HEK293 (cell line): ENCODE measurements around the gene PDZRN4.

Source experiments
- KLF16 ChIP-seq: fragments of 450-650 bp; formaldehyde crosslinking; IDR thresholded peaks from 2 replicates; pipeline ENCODE4 v1.5.1; 2017; ENCODE audit warnings: missing biosample characterization, missing genetic modification characterization
- KLF8 ChIP-seq: fragments of 450-650 bp; formaldehyde crosslinking; IDR thresholded peaks from 2 replicates; pipeline ENCODE4 v1.5.1; 2016; ENCODE audit warnings: missing biosample characterization, missing genetic modification characterization
- OSR2 ChIP-seq: fragments of 450-650 bp; formaldehyde crosslinking; IDR thresholded peaks from 2 replicates; pipeline ENCODE4 v1.5.1; 2016; ENCODE audit warnings: missing biosample characterization, missing genetic modification characterization
- REPIN1 ChIP-seq: fragments of 450-650 bp; formaldehyde crosslinking; IDR thresholded peaks from 2 replicates; pipeline ENCODE4 v1.5.1; 2017; ENCODE audit warnings: missing biosample characterization, missing genetic modification characterization, low read depth
- ZBTB17 ChIP-seq: fragments of 450-650 bp; formaldehyde crosslinking; IDR thresholded peaks from 2 replicates; pipeline ENCODE4 v1.5.1; 2016; ENCODE audit warnings: missing biosample characterization, missing genetic modification characterization
- ZBTB7A ChIP-seq: fragments of 450-650 bp; formaldehyde crosslinking; IDR thresholded peaks from 2 replicates; pipeline ENCODE4 v1.5.1; 2016; ENCODE audit warnings: low read depth, missing biosample characterization, missing genetic modification characterization
- ZFHX2 ChIP-seq: fragments of 450-650 bp; formaldehyde crosslinking; conservative IDR thresholded peaks from 2 replicates; pipeline ENCODE4 v1.5.1; 2016; ENCODE audit warnings: missing biosample characterization, missing genetic modification characterization
- ZFP37 ChIP-seq: fragments of 450-650 bp; formaldehyde crosslinking; IDR thresholded peaks from 2 replicates; pipeline ENCODE4 v1.5.1; 2016; ENCODE audit warnings: missing biosample characterization, missing genetic modification characterization
- ZIC2 ChIP-seq: fragments of 450-650 bp; formaldehyde crosslinking; IDR thresholded peaks from 2 replicates; pipeline ENCODE4 v1.5.1; 2016; ENCODE audit warnings: missing biosample characterization, missing genetic modification characterization
- ZNF37A ChIP-seq: fragments of 450-650 bp; IDR thresholded peaks from 2 replicates; pipeline ENCODE4 v1.5.1; 2018; ENCODE audit warnings: missing biosample characterization, missing genetic modification characterization
- ZNF521 ChIP-seq: fragments of 450-650 bp; formaldehyde crosslinking; IDR thresholded peaks from 2 replicates; pipeline ENCODE4 v1.5.1; 2017; ENCODE audit warnings: missing biosample characterization, mild to moderate bottlenecking, missing genetic modification characterization
- ZNF529 ChIP-seq: fragments of 450-650 bp; formaldehyde crosslinking; IDR thresholded peaks from 2 replicates; pipeline ENCODE4 v1.5.1; 2017; ENCODE audit warnings: missing genetic modification characterization, missing biosample characterization; ENCODE audit not compliant: insufficient replicate concordance
- ZNF548 ChIP-seq: fragments of 450-650 bp; formaldehyde crosslinking; IDR thresholded peaks from 2 replicates; pipeline ENCODE4 v1.5.1; 2016; ENCODE audit warnings: missing biosample characterization, missing genetic modification characterization
- ZNF549 ChIP-seq: fragments of 450-650 bp; IDR thresholded peaks from 2 replicates; pipeline ENCODE4 v1.5.1; 2018; ENCODE audit warnings: missing biosample characterization, missing genetic modification characterization, mild to moderate bottlenecking, inconsistent platforms, moderate library complexity
- ZNF585B ChIP-seq: fragments of 450-650 bp; formaldehyde crosslinking; IDR thresholded peaks from 2 replicates; pipeline ENCODE4 v1.5.1; 2016; ENCODE audit warnings: missing biosample characterization, missing genetic modification characterization
- ZNF596 ChIP-seq: fragments of 450-650 bp; IDR thresholded peaks from 2 replicates; pipeline ENCODE4 v1.5.0; 2018; ENCODE audit warnings: missing biosample characterization, mild to moderate bottlenecking, missing genetic modification characterization, moderate library complexity
- ZNF621 ChIP-seq: fragments of 450-650 bp; formaldehyde crosslinking; IDR thresholded peaks from 2 replicates; pipeline ENCODE4 v1.5.1; 2017; ENCODE audit warnings: missing biosample characterization, missing genetic modification characterization
- ZNF626 ChIP-seq: fragments of 450-650 bp; sonication (Bioruptor Pico); formaldehyde crosslinking; IDR thresholded peaks from 2 replicates; pipeline ENCODE4 v1.5.1; 2018; ENCODE audit warnings: missing biosample characterization, missing genetic modification characterization, inconsistent platforms
- ZNF785 ChIP-seq: fragments of 450-650 bp; formaldehyde crosslinking; IDR thresholded peaks from 2 replicates; pipeline ENCODE4 v1.5.1; 2016; ENCODE audit warnings: missing biosample characterization, missing genetic modification characterization
- TF ChIP-seq, protein P1 (sequence below): IDR thresholded peaks from 2 replicates; pipeline ENCODE4 v1.6.1; 2011; ENCODE audit warnings: mild to moderate bottlenecking, low read depth, low read length, borderline replicate concordance
- TF ChIP-seq, protein P2 (sequence below): fragments of 450-650 bp; formaldehyde crosslinking; IDR thresholded peaks from 2 replicates; pipeline ENCODE4 v1.5.1; 2016; ENCODE audit warnings: missing biosample characterization, missing genetic modification characterization
- TF ChIP-seq, protein P3 (sequence below): fragments of 450-650 bp; formaldehyde crosslinking; IDR thresholded peaks from 2 replicates; pipeline ENCODE4 v1.5.1; 2016; ENCODE audit warnings: missing biosample characterization, missing genetic modification characterization
- TF ChIP-seq, protein P4 (sequence below): sonication (generic); formaldehyde crosslinking; IDR thresholded peaks from 2 replicates; pipeline ENCODE4 v1.8.1; 2022; ENCODE audit warnings: mild to moderate bottlenecking, moderate library complexity, missing genetic modification reagents
- TF ChIP-seq, protein P5 (sequence below): fragments of 450-650 bp; formaldehyde crosslinking; IDR thresholded peaks from 2 replicates; pipeline ENCODE4; 2016; ENCODE audit warnings: missing biosample characterization, missing genetic modification characterization
- TF ChIP-seq, protein P6 (sequence below): fragments of 450-650 bp; formaldehyde crosslinking; IDR thresholded peaks from 2 replicates; pipeline ENCODE4 v1.5.1; 2016; ENCODE audit warnings: missing biosample characterization, missing genetic modification characterization
- TF ChIP-seq, protein P7 (sequence below): fragments of 450-650 bp; formaldehyde crosslinking; IDR thresholded peaks from 2 replicates; pipeline ENCODE4 v1.5.1; 2017; ENCODE audit warnings: missing biosample characterization, missing genetic modification characterization
- TF ChIP-seq, protein P8 (sequence below): fragments of 450-650 bp; formaldehyde crosslinking; IDR thresholded peaks from 2 replicates; pipeline ENCODE4 v1.5.1; 2016; ENCODE audit warnings: missing biosample characterization, missing genetic modification characterization, low read depth

The PDZRN4 gene

DNA sequence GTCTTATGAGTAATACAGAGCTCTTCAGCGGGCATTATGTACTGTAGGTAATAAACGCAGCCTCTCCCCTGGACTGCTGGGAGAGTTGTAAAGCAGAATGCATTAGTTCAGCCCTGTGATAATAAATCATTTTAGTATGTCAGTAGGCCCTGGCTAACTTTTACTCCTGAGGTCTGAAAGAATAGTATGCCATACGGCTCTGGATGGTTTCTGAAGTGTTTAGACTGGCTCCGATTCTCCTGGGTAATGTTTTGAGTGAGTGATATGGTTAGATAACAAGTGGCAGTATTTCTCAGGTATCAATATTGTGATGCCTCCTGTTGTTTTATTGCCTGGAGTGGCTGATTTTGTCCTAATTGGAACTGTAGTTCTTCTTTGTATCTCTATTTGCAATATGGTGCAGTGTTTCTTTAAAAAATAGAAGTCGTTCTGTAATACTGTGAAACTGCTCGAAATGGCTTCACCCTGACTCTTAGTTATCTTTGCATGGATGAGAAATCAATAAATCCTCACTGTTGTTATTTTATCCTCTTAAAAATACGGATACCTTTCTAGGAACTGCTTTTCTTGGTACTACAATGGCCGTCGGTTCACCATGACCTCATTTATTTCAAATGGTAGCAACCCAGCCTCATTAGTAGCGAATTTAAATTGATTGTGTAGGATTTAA, 100.2 kb downstream of the PDZRN4 start (continued):
- no peak for TF ChIP-seq ZNF37A (tag by site-specific recombination)
- no peak for TF ChIP-seq ZNF521 (tag by site-specific recombination)
- TF ChIP-seq, protein P1, sequence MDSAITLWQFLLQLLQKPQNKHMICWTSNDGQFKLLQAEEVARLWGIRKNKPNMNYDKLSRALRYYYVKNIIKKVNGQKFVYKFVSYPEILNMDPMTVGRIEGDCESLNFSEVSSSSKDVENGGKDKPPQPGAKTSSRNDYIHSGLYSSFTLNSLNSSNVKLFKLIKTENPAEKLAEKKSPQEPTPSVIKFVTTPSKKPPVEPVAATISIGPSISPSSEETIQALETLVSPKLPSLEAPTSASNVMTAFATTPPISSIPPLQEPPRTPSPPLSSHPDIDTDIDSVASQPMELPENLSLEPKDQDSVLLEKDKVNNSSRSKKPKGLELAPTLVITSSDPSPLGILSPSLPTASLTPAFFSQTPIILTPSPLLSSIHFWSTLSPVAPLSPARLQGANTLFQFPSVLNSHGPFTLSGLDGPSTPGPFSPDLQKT: no peak
- no peak for TF ChIP-seq ZFHX2 (tag by site-specific recombination)
- 0 out of 2 replicates have a peak, but pooled peaks have one; percentile 1 for TF ChIP-seq ZNF549
- TF ChIP-seq, protein P2, sequence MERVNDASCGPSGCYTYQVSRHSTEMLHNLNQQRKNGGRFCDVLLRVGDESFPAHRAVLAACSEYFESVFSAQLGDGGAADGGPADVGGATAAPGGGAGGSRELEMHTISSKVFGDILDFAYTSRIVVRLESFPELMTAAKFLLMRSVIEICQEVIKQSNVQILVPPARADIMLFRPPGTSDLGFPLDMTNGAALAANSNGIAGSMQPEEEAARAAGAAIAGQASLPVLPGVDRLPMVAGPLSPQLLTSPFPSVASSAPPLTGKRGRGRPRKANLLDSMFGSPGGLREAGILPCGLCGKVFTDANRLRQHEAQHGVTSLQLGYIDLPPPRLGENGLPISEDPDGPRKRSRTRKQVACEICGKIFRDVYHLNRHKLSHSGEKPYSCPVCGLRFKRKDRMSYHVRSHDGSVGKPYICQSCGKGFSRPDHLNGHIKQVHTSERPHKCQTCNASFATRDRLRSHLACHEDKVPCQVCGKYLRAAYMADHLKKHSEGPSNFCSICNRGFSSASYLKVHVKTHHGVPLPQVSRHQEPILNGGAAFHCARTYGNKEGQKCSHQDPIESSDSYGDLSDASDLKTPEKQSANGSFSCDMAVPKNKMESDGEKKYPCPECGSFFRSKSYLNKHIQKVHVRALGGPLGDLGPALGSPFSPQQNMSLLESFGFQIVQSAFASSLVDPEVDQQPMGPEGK (tag by site-specific recombination): peak; percentile 61; the same call in 1 of the 2 replicates
- TF ChIP-seq, protein P3, sequence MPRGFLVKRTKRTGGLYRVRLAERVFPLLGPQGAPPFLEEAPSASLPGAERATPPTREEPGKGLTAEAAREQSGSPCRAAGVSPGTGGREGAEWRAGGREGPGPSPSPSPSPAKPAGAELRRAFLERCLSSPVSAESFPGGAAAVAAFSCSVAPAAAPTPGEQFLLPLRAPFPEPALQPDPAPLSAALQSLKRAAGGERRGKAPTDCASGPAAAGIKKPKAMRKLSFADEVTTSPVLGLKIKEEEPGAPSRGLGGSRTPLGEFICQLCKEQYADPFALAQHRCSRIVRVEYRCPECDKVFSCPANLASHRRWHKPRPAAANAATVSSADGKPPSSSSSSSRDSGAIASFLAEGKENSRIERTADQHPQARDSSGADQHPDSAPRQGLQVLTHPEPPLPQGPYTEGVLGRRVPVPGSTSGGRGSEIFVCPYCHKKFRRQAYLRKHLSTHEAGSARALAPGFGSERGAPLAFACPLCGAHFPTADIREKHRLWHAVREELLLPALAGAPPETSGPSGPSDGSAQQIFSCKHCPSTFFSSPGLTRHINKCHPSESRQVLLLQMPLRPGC (tag by site-specific recombination): peak; percentile 97
- no peak for TF ChIP-seq ZBTB7A (tag by site-specific recombination)
- TF ChIP-seq, protein P4, sequence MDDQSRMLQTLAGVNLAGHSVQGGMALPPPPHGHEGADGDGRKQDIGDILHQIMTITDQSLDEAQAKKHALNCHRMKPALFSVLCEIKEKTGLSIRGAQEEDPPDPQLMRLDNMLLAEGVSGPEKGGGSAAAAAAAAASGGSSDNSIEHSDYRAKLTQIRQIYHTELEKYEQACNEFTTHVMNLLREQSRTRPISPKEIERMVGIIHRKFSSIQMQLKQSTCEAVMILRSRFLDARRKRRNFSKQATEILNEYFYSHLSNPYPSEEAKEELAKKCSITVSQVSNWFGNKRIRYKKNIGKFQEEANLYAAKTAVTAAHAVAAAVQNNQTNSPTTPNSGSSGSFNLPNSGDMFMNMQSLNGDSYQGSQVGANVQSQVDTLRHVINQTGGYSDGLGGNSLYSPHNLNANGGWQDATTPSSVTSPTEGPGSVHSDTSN (CRISPR knock-in tag): no peak
- TF ChIP-seq REPIN1 (tag by site-specific recombination): peak; percentile 43; the same call in 1 of the 2 replicates
- TF ChIP-seq ZFP37 (tag by site-specific recombination): 0 out of 2 replicates have a peak, but pooled peaks have one; percentile 24
- TF ChIP-seq ZNF596 (tag by site-specific recombination): peak; percentile 87
- TF ChIP-seq ZNF529 (tag by site-specific recombination): no peak
- TF ChIP-seq, protein P5, sequence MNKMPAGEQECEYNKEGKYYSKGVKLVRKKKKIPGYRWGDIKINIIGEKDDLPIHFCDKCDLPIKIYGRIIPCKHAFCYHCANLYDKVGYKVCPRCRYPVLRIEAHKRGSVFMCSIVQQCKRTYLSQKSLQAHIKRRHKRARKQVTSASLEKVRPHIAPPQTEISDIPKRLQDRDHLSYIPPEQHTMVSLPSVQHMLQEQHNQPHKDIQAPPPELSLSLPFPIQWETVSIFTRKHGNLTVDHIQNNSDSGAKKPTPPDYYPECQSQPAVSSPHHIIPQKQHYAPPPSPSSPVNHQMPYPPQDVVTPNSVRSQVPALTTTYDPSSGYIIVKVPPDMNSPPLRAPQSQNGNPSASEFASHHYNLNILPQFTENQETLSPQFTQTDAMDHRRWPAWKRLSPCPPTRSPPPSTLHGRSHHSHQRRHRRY (tag by site-specific recombination): no peak
- TF ChIP-seq, protein P6, sequence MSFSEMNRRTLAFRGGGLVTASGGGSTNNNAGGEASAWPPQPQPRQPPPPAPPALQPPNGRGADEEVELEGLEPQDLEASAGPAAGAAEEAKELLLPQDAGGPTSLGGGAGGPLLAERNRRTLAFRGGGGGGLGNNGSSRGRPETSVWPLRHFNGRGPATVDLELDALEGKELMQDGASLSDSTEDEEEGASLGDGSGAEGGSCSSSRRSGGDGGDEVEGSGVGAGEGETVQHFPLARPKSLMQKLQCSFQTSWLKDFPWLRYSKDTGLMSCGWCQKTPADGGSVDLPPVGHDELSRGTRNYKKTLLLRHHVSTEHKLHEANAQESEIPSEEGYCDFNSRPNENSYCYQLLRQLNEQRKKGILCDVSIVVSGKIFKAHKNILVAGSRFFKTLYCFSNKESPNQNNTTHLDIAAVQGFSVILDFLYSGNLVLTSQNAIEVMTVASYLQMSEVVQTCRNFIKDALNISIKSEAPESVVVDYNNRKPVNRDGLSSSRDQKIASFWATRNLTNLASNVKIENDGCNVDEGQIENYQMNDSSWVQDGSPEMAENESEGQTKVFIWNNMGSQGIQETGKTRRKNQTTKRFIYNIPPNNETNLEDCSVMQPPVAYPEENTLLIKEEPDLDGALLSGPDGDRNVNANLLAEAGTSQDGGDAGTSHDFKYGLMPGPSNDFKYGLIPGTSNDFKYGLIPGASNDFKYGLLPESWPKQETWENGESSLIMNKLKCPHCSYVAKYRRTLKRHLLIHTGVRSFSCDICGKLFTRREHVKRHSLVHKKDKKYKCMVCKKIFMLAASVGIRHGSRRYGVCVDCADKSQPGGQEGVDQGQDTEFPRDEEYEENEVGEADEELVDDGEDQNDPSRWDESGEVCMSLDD (tag by site-specific recombination): no peak
- TF ChIP-seq ZNF785: no peak
- peak; percentile 91 for TF ChIP-seq ZIC2 (tag by site-specific recombination)
- TF ChIP-seq, protein P7, sequence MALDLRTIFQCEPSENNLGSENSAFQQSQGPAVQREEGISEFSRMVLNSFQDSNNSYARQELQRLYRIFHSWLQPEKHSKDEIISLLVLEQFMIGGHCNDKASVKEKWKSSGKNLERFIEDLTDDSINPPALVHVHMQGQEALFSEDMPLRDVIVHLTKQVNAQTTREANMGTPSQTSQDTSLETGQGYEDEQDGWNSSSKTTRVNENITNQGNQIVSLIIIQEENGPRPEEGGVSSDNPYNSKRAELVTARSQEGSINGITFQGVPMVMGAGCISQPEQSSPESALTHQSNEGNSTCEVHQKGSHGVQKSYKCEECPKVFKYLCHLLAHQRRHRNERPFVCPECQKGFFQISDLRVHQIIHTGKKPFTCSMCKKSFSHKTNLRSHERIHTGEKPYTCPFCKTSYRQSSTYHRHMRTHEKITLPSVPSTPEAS: peak; percentile 71
- TF ChIP-seq ZNF626 (tag by site-specific recombination): 0 out of 2 replicates have a peak, but pooled peaks have one; percentile 26
- no peak for TF ChIP-seq ZNF621
- TF ChIP-seq OSR2 (tag by site-specific recombination): peak; percentile 99
- no peak for TF ChIP-seq ZNF548 (tag by site-specific recombination)
- peak; percentile 92 for TF ChIP-seq KLF8 (tag by site-specific recombination)
- no peak for TF ChIP-seq ZNF585B (tag by site-specific recombination)
- TF ChIP-seq, protein P8, sequence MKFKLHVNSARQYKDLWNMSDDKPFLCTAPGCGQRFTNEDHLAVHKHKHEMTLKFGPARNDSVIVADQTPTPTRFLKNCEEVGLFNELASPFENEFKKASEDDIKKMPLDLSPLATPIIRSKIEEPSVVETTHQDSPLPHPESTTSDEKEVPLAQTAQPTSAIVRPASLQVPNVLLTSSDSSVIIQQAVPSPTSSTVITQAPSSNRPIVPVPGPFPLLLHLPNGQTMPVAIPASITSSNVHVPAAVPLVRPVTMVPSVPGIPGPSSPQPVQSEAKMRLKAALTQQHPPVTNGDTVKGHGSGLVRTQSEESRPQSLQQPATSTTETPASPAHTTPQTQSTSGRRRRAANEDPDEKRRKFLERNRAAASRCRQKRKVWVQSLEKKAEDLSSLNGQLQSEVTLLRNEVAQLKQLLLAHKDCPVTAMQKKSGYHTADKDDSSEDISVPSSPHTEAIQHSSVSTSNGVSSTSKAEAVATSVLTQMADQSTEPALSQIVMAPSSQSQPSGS: peak; percentile 48; the same call in 1 of the 2 replicates
- peak; percentile 44; the same call in 1 of the 2 replicates for TF ChIP-seq KLF16
- TF ChIP-seq ZBTB17 (tag by site-specific recombination): peak; percentile 79
